NCI-H345 treated with DMSO at 0.1 percent for 48 hours (cell line): Measurements from ENCODE around the gene SPAG16.
"Not testable (repeated sequence)": the region's sequence is repeated elsewhere in the genome, so short reads cannot be mapped to it uniquely, and the experiment has no call there.

Experiments used
- DNase-seq: peaks from one replicate; lab custom pipeline; 2025; ENCODE audit not compliant: unreplicated experiment; lab: John Stamatoyannopoulos, UW

SPAG16 gene

DNA sequence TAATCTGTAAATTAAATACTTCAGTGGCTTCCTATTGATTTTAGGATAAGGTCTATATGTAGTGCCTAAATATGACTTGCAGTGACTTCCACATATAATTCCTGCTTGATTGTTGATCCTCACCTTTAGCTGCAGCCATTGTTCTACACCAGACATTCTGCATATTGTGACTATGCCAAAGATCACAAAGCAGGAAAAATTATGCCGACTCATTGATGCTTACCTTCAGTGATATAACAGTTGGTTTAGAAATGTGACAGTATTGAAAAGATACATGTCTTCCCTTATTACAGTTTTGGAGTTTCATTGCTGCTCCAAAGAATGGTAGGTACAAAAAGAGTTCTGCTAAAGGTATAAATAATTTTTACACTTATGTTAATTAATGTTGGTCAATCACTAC lies 12.3 kb upstream of the SPAG16 start:
- DNase-seq = no peak

DNA sequence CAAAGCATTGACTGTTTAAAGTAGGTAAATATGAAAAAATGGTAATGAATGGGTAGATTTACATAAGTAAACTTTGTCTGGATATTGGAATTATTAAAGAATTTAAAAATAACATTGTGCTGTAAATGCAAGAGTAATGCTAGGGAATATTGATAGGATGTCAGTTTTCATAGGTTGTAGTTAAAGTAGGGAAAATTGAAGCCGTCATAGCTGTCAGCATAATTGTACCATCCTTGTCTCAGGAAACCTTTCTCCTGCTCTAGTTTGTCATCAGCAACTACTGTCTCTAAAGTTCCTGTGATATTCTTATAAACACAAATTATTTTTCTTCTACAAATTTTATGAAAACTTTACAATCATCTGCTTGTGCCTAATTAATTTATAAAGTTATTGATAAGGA lies 10.1 kb upstream of the SPAG16 start:
- DNase-seq = no peak

- DNase-seq = no peak
Observed at GRCh38 chr2:213275265-213275664, 9.0 kb upstream of the SPAG16 start.

DNA sequence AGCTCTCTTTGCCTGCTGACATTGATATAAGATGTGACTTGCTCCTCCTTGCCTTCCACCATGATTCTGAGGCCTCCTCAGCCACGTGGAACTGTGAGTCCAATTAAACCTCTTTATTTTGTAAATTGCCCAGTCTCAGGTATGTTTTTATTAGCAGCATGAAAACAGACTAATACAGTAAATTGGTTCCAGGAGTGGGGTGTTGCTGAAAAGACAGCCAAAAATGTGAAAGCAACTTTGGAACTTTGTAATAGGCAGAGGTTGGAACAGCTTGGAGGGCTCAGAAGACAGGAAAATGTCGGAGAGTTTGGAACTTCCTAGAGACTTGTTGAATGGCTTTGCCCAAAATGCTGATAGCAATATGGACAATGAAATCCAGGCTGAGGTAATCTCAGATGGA lies 7.1 kb upstream of the SPAG16 start:
- DNase-seq = not testable (repeated sequence)

GRCh38 chr2:213279116-213279620 lies 5.1 kb upstream of the SPAG16 start:
- DNase-seq = no peak

DNA sequence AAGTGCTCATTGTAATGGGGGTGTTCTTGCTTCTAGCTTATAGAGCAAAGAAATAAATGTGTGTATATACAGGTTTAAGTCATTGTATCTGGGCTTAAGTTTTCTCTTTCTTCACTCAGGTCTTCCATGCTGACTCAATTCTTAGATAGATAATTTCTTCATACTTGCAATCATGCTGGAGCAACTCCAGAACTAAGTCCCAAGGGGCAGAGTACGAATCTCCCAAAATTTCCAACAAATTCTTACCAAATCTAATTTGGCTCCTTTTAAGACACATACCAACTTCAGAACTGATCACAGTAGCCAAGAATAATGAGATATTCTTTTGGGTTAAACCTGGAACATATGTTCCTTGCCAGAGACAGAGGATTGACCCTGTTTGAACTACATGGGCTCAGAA lies 4.3 kb upstream of the SPAG16 start:
- no peak for DNase-seq

DNA sequence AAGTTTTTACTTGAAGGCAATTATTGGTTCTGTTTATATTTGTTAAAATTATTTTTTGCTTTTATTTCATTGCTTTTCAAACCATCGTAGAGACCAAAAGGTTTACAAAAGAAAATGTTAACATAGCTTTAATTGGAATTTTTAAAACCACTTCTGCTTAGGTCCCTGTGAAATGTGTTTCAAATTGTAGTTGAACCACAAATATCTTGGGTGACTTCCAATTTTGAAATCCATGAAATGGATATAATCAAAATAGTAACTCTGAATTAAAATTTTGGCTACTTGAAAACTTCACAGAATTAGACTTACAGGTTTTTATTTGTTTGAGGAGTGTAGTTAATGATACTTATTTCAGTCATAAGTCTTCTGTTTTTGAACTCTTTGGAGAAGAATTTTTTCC lies 3.1 kb upstream of the SPAG16 start:
- DNase-seq = no peak

DNA sequence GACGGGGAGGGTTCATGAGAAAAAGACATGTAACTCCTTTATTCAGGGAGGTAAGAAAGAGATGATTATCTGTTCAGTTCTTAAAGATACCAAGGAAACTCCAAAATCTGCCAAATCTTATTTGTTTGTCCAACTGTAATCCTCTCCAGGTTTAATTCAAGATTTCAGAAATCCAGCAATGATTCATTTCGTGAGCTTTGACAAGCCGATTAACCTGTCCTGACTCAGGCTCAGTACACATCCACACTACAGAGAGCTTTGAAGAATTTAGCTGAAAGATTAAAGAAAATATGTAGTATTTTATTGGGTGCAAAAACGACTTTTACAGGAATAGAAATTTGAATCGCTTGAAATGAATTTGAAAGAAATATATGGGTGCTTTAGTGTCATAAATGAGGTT lies 1.1 kb downstream of the SPAG16 start:
- no peak for DNase-seq

DNA sequence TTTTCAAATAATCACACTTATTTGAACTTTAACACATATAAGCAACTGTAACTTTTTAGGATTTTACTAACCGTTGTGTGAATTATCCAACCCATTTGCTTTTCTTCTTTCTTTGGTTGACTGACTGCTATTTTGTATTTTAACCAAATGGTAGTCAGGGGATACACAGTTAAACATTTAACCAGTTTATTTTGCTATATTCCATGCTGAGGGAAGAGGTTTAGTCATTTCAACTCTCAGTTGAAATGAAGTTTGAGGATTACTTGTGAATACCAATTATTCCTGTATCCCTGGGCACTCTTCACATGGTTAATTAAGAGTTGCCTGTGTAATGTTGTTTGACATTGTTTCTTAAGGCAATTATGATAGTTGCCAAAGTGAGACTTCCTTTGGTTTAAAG lies 1.9 kb downstream of the SPAG16 start:
- DNase-seq = no peak

- DNase-seq = no peak
Observed at GRCh38 chr2:213288913-213289700, 4.8 kb downstream of the SPAG16 start.

GRCh38 chr2:213290501-213290900 lies 6.2 kb downstream of the SPAG16 start:
- no peak for DNase-seq

DNA sequence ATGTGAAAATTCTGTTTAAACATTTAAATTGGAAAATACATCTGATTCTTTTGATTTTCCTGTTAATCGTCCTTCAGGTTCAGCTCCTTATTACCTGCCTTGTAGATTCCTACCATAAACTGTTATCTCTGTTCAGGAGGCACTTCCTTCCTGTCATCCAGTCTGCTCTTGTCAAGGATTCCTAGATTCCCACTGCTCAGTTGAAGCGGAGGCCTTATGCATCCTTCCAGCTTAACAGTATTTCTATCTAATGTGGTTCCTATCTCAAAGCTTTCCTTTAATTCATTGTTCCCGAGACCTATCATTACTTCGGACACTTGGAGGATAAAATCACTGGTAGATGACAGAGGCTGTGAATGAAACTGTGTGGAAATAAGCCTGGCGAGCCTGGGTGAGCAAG lies 12.0 kb downstream of the SPAG16 start:
- no peak for DNase-seq

- no peak for DNase-seq
Observed at GRCh38 chr2:213306316-213306942, 22.2 kb downstream of the SPAG16 start.

GRCh38 chr2:213315168-213315876 lies 31.1 kb downstream of the SPAG16 start:
- no peak for DNase-seq

- no peak for DNase-seq
Observed at GRCh38 chr2:213316001-213316735, 31.9 kb downstream of the SPAG16 start.

- DNase-seq = no peak
Observed at GRCh38 chr2:213317929-213318328, 33.7 kb downstream of the SPAG16 start.

DNA sequence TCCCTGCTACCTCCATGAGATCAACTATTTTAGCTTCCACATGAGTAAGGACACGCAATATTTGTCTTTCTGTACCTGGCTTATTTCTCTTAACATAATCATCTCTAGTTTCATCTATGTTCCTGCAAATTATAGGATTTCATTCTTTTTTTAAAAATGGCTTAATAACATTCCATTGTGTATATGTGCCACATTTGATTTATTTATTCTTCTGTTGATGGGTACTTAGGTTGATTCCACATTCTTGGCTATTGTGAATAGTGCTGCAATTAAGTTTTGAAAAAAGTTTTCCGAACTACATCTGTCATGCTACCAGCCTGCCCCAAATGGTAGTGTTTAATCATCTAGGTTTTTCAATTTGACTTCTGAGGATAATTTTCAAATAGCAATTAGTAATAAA lies 36.3 kb downstream of the SPAG16 start:
- DNase-seq = no peak

DNA sequence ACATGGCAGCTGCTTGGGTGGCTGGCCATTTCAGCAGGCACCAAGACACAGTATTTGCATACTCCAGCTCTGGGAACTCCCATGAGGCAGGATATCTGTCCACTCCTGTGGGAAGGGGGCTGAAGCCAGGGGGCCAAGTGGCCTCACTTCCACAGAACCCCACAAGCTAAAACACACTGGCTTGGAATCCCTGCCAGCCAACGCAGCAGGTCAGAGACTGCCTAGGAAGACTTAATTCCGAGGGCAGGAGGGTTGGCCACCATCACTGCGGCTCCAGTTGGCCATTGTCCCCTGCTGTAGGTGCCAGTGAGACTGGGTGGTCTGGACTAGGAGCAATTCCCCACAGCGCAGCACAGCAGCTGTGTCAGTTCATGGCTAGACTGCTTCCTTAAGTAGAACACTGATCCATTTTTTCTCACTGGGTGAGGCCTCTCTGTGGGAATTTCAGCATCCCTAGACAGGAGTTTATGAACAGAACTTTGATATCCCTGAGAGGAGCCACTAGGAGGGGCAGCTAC lies 52.0 kb downstream of the SPAG16 start:
- no peak for DNase-seq

DNA sequence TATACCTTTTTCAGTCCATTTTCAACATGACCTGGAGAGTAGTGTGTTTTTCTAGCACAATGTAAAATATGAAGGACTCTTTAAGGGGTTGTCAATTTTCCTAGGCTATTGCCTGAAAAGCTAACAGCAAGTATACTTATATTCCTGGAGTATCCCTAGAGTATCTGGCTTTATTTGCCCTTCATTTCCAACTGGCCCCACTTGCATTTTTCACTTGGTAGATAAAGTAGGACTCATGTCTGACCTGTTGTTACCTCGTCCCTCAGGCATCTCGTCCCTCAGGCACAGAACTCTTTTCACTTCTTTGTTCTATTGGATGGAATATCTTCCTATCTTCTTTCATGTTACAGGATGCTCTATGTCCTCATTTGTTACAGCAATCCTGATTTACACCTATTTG lies 69.2 kb downstream of the SPAG16 start:
- DNase-seq = no peak

DNA sequence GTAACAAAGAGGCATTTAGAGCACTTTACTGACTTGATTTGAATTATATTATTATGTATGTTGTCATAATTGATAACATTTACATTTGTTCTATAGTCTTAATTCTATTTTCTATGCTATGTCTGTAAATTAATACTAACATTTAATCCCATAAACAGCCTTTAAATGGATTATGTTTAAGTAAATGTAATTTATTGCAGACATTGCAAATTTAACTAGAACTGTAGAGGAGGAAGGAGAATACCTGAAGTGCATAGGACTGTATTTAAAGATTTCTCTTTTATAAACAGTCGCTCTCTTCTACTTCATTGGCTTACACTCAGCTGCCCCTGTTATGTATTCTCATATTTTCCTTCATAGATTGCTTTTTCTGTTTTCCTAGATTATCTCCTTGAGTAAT lies 92.4 kb downstream of the SPAG16 start:
- no peak for DNase-seq

DNA sequence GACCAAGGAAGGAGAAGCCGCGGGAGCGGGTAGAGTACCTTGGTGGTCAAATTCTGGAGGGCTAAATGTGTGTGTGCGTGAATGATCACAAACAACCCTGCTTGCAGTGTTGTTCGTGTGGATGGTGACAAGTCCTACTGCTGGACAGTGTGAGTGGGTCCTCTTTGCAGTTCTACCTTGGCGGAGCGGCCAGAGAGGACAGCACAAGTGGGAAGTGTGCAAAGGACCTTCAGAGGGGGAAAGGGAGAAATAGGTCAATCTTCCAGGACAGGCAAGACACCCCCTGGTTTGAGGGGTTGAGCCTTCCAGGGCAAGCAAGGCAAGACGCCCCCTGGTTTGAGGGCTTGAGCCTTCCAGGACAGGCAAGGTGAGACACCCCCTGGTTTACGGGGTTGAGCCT lies 122.8 kb downstream of the SPAG16 start:
- not testable (repeated sequence) for DNase-seq
